GM12878 (cell line): ENCODE data around the gene MDK. TPM values are rescaled to one million over a fixed set of nuclear protein-coding genes. Genes with fewer than 3 reads are reported as not detected.

Experiments used
- ATAC-seq: fragments of 200-7000 bp; cut with Tn5 transposase; 3 replicates; pipeline ENCODE4 v1.9.1; 2020; ENCODE audit warnings: mild to moderate bottlenecking, moderate library complexity
- BruUV-seq: library from RNA; stranded (reverse); fragments of 400-500 nt; replicated peaks from 2 replicates; lab custom pipeline; 2021; lab: Mats Ljungman, UMichigan
- CTCF ChIA-PET: fragments of 300-600 bp; sonication (Branson Sonifier 250); formaldehyde crosslinking; extraction: SDS; loops from one replicate; lab custom pipeline; 2021; ENCODE audit warnings: inconsistent platforms; lab: Yijun Ruan, JAX
- POLR2A ChIA-PET: fragments of 350-600 bp; formaldehyde crosslinking; extraction: SDS; loops from one replicate; lab custom pipeline; 2021; ENCODE audit warnings: inconsistent platforms; lab: Charles Lee
- RAD21 ChIA-PET: fragments of 300-600 bp; sonication (Branson Sonifier 250); formaldehyde crosslinking; loops from one replicate; lab custom pipeline; 2023; ENCODE audit warnings: antibody characterized with exemption; ENCODE audit not compliant: unreplicated experiment; lab: Charles Lee
- SMC1A ChIA-PET: fragments of 300-600 bp; sonication (Branson Sonifier 250); formaldehyde crosslinking; loops from one replicate; lab custom pipeline; 2023; ENCODE audit not compliant: unreplicated experiment, uncharacterized antibody; lab: Charles Lee
- DNase-seq: peaks from one replicate; pipeline ENCODE4 v3.0.0-alpha.2; 2011; ENCODE audit warnings: low read depth, low spot score
- FAIRE-seq: peaks from 3 replicates; lab custom pipeline; 2011; peaks lifted over from hg19 to GRCh38; lab: Jason Lieb, UNC
- H2AFZ ChIP-seq: 2 replicates; pipeline ENCODE4 v1.6.0; 2011; ENCODE audit warnings: low read depth, low read length, control low read depth; ENCODE audit not compliant: control insufficient read depth
- H3K27ac ChIP-seq: 2 replicates; pipeline ENCODE4 v1.5.1; 2011; ENCODE audit warnings: control low read depth; ENCODE audit not compliant: control insufficient read depth, insufficient read depth
- H3K27me3 ChIP-seq, 2 experiments: replicated peaks in 1 of 2; 2 replicates each; pipeline versions ENCODE4 v1.6.0 to v1.6.1; 2011; ENCODE audit warnings: low read length in 1 of 2; ENCODE audit not compliant: control insufficient read depth in 2 of 2, insufficient read depth in 2 of 2
- H3K36me3 ChIP-seq, 2 experiments: 2 replicates each; pipeline ENCODE4 v1.5.1; 2011; ENCODE audit warnings: low read length in 1 of 2; ENCODE audit not compliant: control insufficient read depth in 2 of 2, insufficient read depth in 2 of 2
- H3K4me1 ChIP-seq: 2 replicates; pipeline ENCODE4 v1.6.1; 2011; ENCODE audit warnings: mild to moderate bottlenecking, low read length, moderate library complexity, mixed read lengths; ENCODE audit not compliant: control insufficient read depth, insufficient read depth
- H3K4me2 ChIP-seq: 2 replicates; pipeline ENCODE4 v1.6.0; 2011; ENCODE audit warnings: control low read depth; ENCODE audit not compliant: control insufficient read depth, insufficient read depth
- H3K4me3 ChIP-seq: fragments of 200-600 bp; sonication (generic); 2 replicates; pipeline ENCODE4 v1.5.1; 2016
- H3K79me2 ChIP-seq: 2 replicates; pipeline ENCODE4 v1.6.0; 2011; ENCODE audit warnings: low read length; ENCODE audit not compliant: control insufficient read depth, insufficient read depth
- H3K9ac ChIP-seq: 2 replicates; pipeline ENCODE4 v1.8.0; 2011; ENCODE audit warnings: low read length, control low read depth, mixed read lengths; ENCODE audit not compliant: control insufficient read depth, insufficient read depth
- H3K9me3 ChIP-seq: replicated peaks from 3 replicates; pipeline ENCODE4 v1.5.1; 2011; ENCODE audit warnings: mild to moderate bottlenecking, low read length; ENCODE audit not compliant: control insufficient read depth, insufficient read depth
- H4K20me1 ChIP-seq: 2 replicates; pipeline ENCODE4 v1.6.0; 2011; ENCODE audit not compliant: control insufficient read depth, insufficient read depth
- ATF7 ChIP-seq: fragments of 450-650 bp; IDR thresholded peaks from 2 replicates; pipeline ENCODE4 v1.6.1; 2016; ENCODE audit warnings: low read depth, mild to moderate bottlenecking
- BCL11A ChIP-seq: IDR thresholded peaks from 2 replicates; pipeline ENCODE4 v1.6.1; 2011; ENCODE audit warnings: low read depth, low read length
- CHD1 ChIP-seq: IDR thresholded peaks from 2 replicates; pipeline ENCODE4 v1.6.1; 2012; ENCODE audit warnings: low read depth, low read length, improper control_type of control experiment
- CREB1 ChIP-seq: IDR thresholded peaks from 2 replicates; pipeline ENCODE4 v1.6.1; 2012; ENCODE audit warnings: low read depth, mild to moderate bottlenecking, inconsistent platforms
- ETV6 ChIP-seq, 2 experiments: fragments of 450-650 bp in 1 of 2; IDR thresholded peaks in 1 of 2; conservative IDR thresholded peaks in 1 of 2; 2 replicates each; pipeline ENCODE4 v1.6.1; 2014; ENCODE audit warnings: antibody characterized with exemption in 1 of 2, borderline replicate concordance in 1 of 2, low read depth in 1 of 2, mild to moderate bottlenecking in 1 of 2, moderate library complexity in 1 of 2
- NBN ChIP-seq: fragments of 450-650 bp; IDR thresholded peaks from 2 replicates; pipeline ENCODE4 v1.6.1; 2016
- NFYB ChIP-seq: IDR thresholded peaks from 2 replicates; pipeline ENCODE4 v1.6.1; 2011; ENCODE audit warnings: low read depth, mild to moderate bottlenecking, low read length, improper control_type of control experiment, moderate library complexity; ENCODE audit not compliant: insufficient read depth
- POLR2AphosphoS2 ChIP-seq: IDR thresholded peaks from 2 replicates; pipeline ENCODE4 v1.6.1; 2011; ENCODE audit warnings: low read depth, mild to moderate bottlenecking, low read length, improper control_type of control experiment, moderate library complexity
- RB1 ChIP-seq: fragments of 450-650 bp; formaldehyde crosslinking; IDR thresholded peaks from 2 replicates; pipeline ENCODE4 v1.6.1; 2017; ENCODE audit warnings: mild to moderate bottlenecking, borderline replicate concordance
- RCOR1 ChIP-seq: conservative IDR thresholded peaks from 2 replicates; pipeline ENCODE4 v1.6.1; 2012; ENCODE audit warnings: low read depth, low read length, improper control_type of control experiment
- TCF12 ChIP-seq: IDR thresholded peaks from 2 replicates; pipeline ENCODE4 v1.6.1; 2011; ENCODE audit warnings: low read depth, mild to moderate bottlenecking, low read length
- ZNF274 ChIP-seq: IDR thresholded peaks from one replicate; pipeline ENCODE4 v1.8.0; 2011; ENCODE audit not compliant: insufficient read length, insufficient read depth
- ZNF384 ChIP-seq: IDR thresholded peaks from 2 replicates; pipeline ENCODE4 v1.6.1; 2012; ENCODE audit warnings: low read depth, mild to moderate bottlenecking, low read length, improper control_type of control experiment, borderline replicate concordance
- WGBS: methylation state at CpG from one replicate; pipeline ENCODE4 v1.1.6; 2016; ENCODE audit warnings: low lambda C conversion rate; ENCODE audit not compliant: insufficient replicate concordance, insufficient coverage; ENCODE audit errors: missing lambda C conversion rate; 5-methylcytosine and 5-hydroxymethylcytosine counted together
- in situ Hi-C: fragments of 300-500 bp; cut with MboI; formaldehyde crosslinking; loops from 9 replicates; pipeline ENCODE4 v1.14.3; 2018; ENCODE audit warnings: mixed read lengths
- intact Hi-C: fragments of 100-400 bp; cut with micrococcal nuclease; formaldehyde crosslinking; loops from one replicate; pipeline ENCODE4 v1.14.2; 2022; ENCODE audit not compliant: unreplicated experiment
- polyA plus RNA-seq, 11 experiments: library from polyadenylated mRNA; depleted of rRNA in 4 of 11; unstranded in 6 of 11; stranded (reverse) in 5 of 11; fragments of >200 nt; fragmentation: Nextera tagmentation in 4 of 11; fragmentation: Illumina TruSeq in 1 of 11; extraction: Ambion mirVana in 4 of 11; extraction: Trizol in 1 of 11; gene quantifications; 1 replicate in 1 of 11; 2 replicates in 10 of 11; pipeline versions ENCODE4 v1.2.1 to v1.2.3, GENCODE V29; 2011 to 2016; ENCODE audit warnings: inconsistent platforms in 2 of 11, missing spikeins in 2 of 11, low read depth in 1 of 11
- total RNA-seq, 4 experiments: library from RNA; depleted of rRNA in 3 of 4; stranded (reverse); fragments of >200 nt in 3 of 4; fragmentation: Illumina TruSeq in 1 of 4; extraction: Trizol in 1 of 4; gene quantifications; 2 replicates each; pipeline versions ENCODE4 v1.2.1 to v1.2.3, GENCODE V29; 2013 to 2021
- TF ChIP-seq, protein P1 (sequence below): IDR thresholded peaks from 2 replicates; pipeline ENCODE4 v1.6.1; 2012; ENCODE audit warnings: low read depth, low read length, improper control_type of control experiment
- TF ChIP-seq, protein P2 (sequence below): fragments of 450-650 bp; IDR thresholded peaks from 2 replicates; pipeline ENCODE4 v1.6.1; 2018; ENCODE audit warnings: mild to moderate bottlenecking, low read depth, moderate library complexity; ENCODE audit not compliant: partially characterized antibody

MDK gene
- total and polyA plus RNA-seq, 10 of the 15 experiments (the other 5 are each of a cell fraction or from before 2014, with no cell fraction given), result 0.77 to 17.8 (median 9.9) TPM

DNA sequence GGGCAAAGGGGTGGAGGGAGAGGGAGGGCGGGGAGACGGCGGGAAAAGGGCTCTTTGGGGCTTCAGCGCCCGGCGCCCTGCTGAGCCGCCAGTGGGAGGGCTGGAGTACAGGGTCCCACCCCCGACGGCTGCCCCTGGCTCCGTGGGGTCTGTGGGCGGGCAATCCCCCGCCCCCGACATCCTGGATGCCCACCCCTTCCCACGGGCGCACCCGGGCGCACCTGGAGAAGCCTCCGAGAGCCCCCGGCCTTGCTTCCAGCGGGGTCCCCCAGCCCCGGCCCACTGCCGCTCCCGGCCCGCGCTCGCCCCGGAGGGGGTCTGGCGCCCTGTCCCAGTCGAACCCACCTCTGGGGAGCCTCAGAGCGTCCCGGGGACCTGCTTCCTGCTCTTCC lies 9.7 kb downstream of the MDK start:
- no peak overlapping the region for H2AFZ ChIP-seq
- no peak overlapping the region for H3K9ac ChIP-seq
- DNase-seq (no peak), ATAC-seq (no peak), FAIRE-seq (no peak)
- H3K4me2 ChIP-seq, result peak overlapping the region; percentile 33; the same call in 1 of the 2 replicates
- H3K4me3 ChIP-seq, result no peak overlapping the region
- TF ChIP-seq CHD1 (no peak), ETV6 (conservative IDR thresholded peaks at IDR 0.05 in 1 of 2, IDR thresholded peaks at IDR 0.05 in 1 of 2; ENCODE audit: borderline replicate concordance in 1 of 2, low read depth in 1 of 2) (no peak), CREB1 (no peak), POLR2AphosphoS2 (no peak), RB1 (no peak), BCL11A (no peak), NFYB (no peak), ZNF384 (no peak), NBN (no peak), ZNF274 (no peak), ATF7 (no peak), TCF12 (no peak), RCOR1 (no peak)
- TF ChIP-seq, protein P1, sequence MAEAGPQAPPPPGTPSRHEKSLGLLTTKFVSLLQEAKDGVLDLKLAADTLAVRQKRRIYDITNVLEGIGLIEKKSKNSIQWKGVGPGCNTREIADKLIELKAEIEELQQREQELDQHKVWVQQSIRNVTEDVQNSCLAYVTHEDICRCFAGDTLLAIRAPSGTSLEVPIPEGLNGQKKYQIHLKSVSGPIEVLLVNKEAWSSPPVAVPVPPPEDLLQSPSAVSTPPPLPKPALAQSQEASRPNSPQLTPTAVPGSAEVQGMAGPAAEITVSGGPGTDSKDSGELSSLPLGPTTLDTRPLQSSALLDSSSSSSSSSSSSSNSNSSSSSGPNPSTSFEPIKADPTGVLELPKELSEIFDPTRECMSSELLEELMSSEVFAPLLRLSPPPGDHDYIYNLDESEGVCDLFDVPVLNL, result no peak
- TF ChIP-seq, protein P2, sequence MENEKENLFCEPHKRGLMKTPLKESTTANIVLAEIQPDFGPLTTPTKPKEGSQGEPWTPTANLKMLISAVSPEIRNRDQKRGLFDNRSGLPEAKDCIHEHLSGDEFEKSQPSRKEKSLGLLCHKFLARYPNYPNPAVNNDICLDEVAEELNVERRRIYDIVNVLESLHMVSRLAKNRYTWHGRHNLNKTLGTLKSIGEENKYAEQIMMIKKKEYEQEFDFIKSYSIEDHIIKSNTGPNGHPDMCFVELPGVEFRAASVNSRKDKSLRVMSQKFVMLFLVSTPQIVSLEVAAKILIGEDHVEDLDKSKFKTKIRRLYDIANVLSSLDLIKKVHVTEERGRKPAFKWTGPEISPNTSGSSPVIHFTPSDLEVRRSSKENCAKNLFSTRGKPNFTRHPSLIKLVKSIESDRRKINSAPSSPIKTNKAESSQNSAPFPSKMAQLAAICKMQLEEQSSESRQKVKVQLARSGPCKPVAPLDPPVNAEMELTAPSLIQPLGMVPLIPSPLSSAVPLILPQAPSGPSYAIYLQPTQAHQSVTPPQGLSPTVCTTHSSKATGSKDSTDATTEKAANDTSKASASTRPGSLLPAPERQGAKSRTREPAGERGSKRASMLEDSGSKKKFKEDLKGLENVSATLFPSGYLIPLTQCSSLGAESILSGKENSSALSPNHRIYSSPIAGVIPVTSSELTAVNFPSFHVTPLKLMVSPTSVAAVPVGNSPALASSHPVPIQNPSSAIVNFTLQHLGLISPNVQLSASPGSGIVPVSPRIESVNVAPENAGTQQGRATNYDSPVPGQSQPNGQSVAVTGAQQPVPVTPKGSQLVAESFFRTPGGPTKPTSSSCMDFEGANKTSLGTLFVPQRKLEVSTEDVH, result no peak
- H3K9me3 ChIP-seq, result no peaks in the 10 kb centered on the region
- ChIA-PET CTCF (interaction anchor here (0.8 to 6.7 kb wide), 6 partner anchors 14 to 157 kb away, joined by 3 to 94 read pairs (median 4); no protein-coding TSS in a partner anchor), SMC1A (interaction anchor here (4.9 kb wide), 1 partner anchor 99 kb away, joined by 24 read pairs; no protein-coding TSS in a partner anchor), RAD21 (interaction anchor here (0.6 to 2.9 kb wide), 6 partner anchors 11 to 237 kb away, joined by 3 to 11 read pairs (median 4); no protein-coding TSS in a partner anchor), POLR2A (no interaction called here)
- intact Hi-C loops (no loop called here), in situ Hi-C loops (loop anchor here (10.0 kb wide), 1 partner anchor 144 kb away; no protein-coding TSS in a partner anchor)
- WGBS, result 4% methylated on average over 18 of the region's 31 CpGs
- peaks cover 6% of the 10 kb centered on the region for H3K4me1 ChIP-seq
- no TSS peak for BruUV-seq
- H4K20me1 ChIP-seq, result no peaks in the 10 kb centered on the region
- no peaks in the 10 kb centered on the region for H3K79me2 ChIP-seq
- H3K36me3 ChIP-seq, result peaks cover 0 to 4% of the 10 kb centered on the region in 2 experiments; a peak in 1 of 4 replicates
- H3K27ac ChIP-seq, result no peak overlapping the region
- H3K27me3 ChIP-seq, result peaks cover 13 to 16% of the 10 kb centered on the region in 2 experiments
